ENCODE results near the gene PCDHB6.
A peak's percentile ranks its signal among the peaks of the same experiment; 100 is the strongest.
"Not testable (repeated sequence)": the region's sequence is repeated elsewhere in the genome, so short reads cannot be mapped to it uniquely, and the experiment has no call there.

PCDHB6 gene

GRCh38 chr5:141149812-141150211 is at the start of gene PCDHB6:
Gene PCDHB6, plus strand, starts transcription at chr5:141150057. Its CDS starts 201 bp downstream, at chr5:141150258.
- DNase-seq (ENCODE audit: low read depth) = no peak

DNA sequence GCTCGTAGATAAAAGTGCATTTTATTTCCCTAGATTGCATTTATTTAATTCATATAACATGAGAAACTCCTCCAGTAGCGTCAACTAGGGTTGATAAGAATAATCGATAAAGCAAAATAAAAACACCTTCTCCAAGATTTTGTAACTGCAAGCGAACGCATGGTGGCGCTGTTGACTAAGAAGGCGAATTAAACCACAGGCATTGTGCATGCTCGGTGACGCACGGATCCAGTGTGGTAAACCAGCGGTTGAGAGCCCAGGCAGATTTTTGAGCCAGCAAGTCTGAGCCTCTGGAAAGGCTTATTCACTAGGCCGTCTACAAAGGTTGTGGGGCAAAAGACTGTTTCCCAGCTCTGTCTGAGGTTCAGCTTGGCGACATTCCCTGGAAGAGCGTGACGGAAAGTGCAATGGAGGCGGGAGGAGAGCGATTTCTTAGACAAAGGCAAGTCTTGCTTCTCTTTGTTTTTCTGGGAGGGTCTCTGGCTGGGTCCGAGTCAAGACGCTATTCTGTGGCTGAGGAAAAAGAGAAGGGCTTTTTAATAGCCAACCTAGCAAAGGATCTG is 49.5 kb upstream of the PCDHB6 start, which contains the start of gene PCDHB3:
Gene PCDHB3, plus strand, starts transcription at position 231 of the 563 bp plus-strand sequence. Its CDS starts 177 bp downstream, at position 408.
- peak; percentile 35 for DNase-seq (ENCODE audit: low read depth)

GRCh38 chr5:141101059-141101458 is 48.8 kb upstream of the PCDHB6 start:
- DNase-seq (ENCODE audit: low read depth) = no peak

DNA sequence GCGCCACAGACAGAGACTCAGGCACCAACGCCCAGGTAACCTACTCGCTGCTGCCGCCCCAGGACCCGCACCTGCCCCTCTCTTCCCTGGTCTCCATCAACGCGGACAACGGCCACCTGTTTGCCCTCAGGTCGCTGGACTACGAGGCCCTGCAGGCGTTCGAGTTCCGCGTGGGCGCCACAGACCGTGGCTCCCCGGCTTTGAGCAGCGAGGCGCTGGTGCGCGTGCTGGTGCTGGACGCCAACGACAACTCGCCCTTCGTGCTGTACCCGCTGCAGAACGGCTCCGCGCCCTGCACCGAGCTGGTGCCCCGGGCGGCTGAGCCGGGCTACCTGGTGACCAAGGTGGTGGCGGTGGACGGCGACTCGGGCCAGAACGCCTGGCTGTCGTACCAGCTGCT is 47.8 kb upstream of the PCDHB6 start:
- not testable (repeated sequence) for DNase-seq (ENCODE audit: low read depth)

DNA sequence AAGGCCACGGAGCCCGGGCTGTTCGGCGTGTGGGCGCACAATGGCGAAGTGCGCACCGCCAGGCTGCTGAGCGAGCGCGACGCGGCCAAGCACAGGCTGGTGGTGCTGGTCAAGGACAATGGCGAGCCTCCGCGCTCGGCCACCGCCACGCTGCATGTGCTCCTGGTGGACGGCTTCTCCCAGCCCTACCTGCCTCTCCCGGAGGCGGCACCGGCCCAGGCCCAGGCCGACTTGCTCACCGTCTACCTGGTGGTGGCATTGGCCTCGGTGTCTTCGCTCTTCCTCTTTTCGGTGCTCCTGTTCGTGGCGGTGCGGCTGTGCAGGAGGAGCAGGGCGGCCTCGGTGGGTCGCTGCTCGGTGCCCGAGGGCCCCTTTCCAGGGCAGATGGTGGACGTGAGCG is 47.4 kb upstream of the PCDHB6 start:
- not testable (repeated sequence) for DNase-seq (ENCODE audit: low read depth)

GRCh38 chr5:141105350-141105749 is 44.5 kb upstream of the PCDHB6 start:
- DNase-seq (ENCODE audit: low read depth) = no peak

DNA sequence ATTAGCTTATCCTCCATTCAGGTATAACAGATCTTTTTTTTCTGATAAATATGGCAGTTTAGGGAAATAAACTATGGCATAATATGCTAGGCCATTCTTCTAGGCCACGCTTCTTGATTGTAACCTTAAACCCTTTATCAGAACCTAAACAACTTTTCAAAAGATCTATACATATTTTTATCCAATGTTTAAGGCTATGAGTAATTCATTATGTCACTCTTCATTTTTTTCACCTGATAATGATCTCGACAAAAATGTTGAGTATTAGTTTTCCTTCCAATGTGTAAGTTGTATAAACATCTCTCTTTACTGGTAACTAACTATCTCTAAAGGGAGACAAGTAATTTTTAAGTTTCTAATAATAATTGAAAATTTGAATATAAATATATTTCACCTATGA is 30.6 kb upstream of the PCDHB6 start:
- DNase-seq (ENCODE audit: low read depth) = no peak

DNA sequence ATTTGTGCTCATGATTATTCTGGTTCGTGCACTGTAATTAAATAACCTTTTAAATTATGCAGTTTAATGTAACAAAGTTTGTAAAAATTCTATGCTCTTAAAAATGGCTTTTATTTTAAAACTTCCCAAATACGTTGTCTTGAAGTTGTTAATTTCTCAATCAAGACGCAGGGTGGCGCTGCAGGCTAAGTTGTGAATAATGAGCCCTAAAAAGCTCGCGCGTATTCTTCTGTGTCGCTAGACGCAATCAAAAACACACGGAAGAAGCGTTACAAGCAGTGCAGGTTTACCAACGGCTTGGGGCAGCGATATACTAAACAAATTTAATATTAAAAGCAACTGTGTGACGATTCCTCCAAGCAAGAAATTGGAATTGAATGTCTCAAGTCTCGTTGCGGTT is 28.3 kb upstream of the PCDHB6 start, which contains the start of gene PCDHB4:
Gene PCDHB4, plus strand, starts transcription at position 256 of the 400 bp plus-strand sequence. CDS start 181 bp downstream, outside the sequence.
- DNase-seq (ENCODE audit: low read depth) = no peak

DNA sequence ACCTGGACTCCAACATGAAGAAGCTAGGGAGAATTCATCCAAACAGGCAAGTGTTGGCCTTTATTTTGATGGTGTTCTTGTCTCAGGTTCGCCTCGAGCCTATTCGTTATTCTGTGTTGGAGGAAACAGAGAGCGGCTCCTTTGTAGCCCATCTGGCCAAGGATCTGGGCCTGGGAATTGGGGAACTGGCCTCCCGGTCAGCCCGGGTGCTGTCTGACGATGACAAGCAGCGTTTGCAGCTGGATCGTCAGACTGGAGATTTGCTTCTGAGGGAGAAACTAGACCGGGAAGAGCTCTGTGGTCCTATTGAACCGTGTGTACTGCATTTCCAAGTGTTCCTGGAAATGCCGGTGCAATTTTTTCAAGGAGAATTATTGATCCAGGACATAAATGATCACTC is 27.9 kb upstream of the PCDHB6 start:
- DNase-seq (ENCODE audit: low read depth) = no peak

DNA sequence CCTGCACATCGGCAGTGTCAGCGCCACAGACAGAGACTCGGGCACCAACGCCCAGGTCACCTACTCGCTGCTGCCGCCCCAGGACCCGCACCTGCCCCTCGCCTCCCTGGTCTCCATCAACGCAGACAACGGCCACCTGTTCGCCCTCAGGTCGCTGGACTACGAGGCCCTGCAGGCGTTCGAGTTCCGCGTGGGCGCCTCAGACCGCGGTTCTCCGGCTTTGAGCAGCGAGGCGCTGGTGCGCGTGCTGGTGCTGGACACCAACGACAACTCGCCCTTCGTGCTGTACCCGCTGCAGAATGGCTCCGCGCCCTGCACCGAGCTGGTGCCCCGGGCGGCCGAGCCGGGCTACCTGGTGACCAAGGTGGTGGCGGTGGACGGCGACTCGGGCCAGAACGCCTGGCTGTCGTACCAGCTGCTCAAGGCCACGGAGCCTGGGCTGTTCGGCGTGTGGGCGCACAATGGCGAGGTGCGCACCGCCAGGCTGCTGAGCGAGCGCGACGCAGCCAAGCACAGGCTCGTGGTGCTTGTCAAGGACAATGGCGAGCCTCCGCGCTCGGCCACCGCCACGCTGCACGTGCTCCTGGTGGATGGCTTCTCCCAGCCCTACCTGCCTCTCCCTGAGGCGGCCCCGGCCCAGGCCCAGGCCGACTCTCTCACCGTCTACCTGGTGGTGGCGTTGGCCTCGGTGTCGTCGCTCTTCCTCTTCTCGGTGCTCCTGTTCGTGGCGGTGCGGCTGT is 26.3 kb upstream of the PCDHB6 start:
- not testable (repeated sequence) for DNase-seq (ENCODE audit: low read depth)

DNA sequence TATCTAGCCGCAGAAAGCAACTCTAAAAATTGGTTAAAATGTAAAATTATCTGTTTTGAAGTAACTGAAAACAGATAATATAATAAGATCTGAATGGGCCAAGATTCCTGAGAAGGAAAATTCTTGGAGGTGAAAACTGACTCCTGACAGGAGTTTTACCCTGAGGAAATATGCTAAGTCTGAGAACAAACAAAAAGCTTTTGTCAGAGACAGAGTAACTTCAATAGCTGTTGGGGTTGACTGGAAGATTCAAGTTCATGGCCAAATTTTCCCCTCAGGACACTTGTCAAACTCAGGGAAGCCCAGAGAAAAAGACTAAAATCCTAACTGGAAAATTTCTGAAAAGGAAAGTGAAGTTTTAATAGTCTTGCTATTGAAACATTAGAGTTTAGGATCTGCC is 22.6 kb upstream of the PCDHB6 start:
- DNase-seq (ENCODE audit: low read depth) = no peak

- DNase-seq (ENCODE audit: low read depth) = no peak
Measured at GRCh38 chr5:141135030-141135717, 14.7 kb upstream of the PCDHB6 start, which contains the start of gene PCDHB5. Gene PCDHB5, plus strand, starts transcription at chr5:141135206. Its CDS starts 229 bp downstream, at chr5:141135435.

GRCh38 chr5:141135718-141136266 is 14.1 kb upstream of the PCDHB6 start:
- DNase-seq (ENCODE audit: low read depth) = no peak

- not testable (repeated sequence) for DNase-seq (ENCODE audit: low read depth)
Measured at GRCh38 chr5:141137346-141137745, 12.5 kb upstream of the PCDHB6 start.

- DNase-seq (ENCODE audit: low read depth) = no peak
Measured at GRCh38 chr5:141150224-141150992, 551 bp downstream of the PCDHB6 start.

GRCh38 chr5:141150993-141151325 is 1.1 kb downstream of the PCDHB6 start:
- no peak for DNase-seq (ENCODE audit: low read depth)

DNA sequence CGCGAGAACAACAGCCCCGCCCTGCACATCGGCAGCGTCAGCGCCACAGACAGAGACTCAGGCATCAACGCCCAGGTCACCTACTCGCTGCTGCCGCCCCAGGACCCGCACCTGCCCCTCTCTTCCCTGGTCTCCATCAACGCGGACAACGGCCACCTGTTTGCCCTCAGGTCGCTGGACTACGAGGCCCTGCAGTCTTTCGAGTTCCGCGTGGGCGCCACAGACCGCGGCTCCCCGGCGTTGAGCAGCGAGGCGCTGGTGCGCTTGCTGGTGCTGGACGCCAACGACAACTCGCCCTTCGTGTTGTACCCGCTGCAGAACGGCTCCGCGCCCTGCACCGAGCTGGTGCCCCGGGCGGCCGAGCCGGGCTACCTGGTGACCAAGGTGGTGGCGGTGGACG is 1.8 kb downstream of the PCDHB6 start:
- not testable (repeated sequence) for DNase-seq (ENCODE audit: low read depth)

DNA sequence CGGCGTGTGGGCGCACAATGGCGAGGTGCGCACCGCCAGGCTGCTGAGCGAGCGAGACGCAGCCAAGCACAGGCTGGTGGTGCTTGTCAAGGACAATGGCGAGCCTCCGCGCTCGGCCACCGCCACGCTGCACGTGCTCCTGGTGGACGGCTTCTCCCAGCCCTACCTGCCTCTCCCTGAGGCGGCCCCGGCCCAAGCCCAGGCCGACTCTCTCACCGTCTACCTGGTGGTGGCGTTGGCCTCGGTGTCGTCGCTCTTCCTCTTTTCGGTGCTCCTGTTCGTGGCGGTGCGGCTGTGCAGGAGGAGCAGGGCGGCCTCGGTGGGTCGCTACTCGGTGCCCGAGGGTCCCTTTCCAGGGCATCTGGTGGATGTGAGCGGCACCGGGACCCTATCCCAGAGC is 2.2 kb downstream of the PCDHB6 start:
- DNase-seq (ENCODE audit: low read depth) = not testable (repeated sequence)

DNA sequence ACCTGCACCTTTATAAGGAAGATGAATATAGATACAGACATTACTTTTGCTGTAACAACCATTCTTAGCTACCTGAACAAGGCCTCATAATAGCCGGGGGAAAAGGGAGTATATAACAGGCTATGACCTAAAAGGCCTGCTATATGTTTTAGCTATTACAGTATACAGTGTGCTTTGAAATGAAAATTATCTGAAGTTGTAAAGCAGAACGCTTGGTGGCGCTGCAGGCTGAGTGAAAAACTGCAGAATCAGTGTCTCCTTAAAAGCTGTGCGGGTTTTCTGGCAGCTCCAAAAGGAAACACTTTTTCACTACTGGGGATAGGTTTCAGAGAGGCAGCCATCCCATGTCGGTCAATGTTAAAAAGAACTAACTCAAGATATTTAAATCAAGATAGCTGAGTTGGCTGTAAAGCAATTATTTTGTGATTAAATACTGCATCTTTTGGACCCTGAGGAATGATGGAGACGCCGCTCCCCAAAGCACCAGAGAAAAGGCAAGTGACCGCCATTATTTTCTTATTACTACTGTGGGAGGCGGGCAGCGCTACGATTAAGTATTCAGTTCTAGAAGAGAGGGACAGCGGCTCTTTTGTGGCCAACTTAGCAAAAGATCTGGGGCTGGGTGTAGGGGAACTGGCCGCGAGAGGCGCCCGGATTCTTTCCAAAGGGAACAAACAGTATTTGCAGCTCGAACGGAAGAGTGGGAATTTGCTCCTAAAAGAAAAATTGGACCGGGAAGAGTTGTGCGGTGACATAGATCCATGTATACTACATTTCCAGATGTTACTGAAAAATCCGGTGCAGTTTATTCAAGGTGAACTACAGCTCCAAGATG is 5.9 kb downstream of the PCDHB6 start:
- DNase-seq (ENCODE audit: low read depth) = no peak

- DNase-seq (ENCODE audit: low read depth) = not testable (repeated sequence)
Measured at GRCh38 chr5:141157356-141157755, 7.5 kb downstream of the PCDHB6 start.

DNA sequence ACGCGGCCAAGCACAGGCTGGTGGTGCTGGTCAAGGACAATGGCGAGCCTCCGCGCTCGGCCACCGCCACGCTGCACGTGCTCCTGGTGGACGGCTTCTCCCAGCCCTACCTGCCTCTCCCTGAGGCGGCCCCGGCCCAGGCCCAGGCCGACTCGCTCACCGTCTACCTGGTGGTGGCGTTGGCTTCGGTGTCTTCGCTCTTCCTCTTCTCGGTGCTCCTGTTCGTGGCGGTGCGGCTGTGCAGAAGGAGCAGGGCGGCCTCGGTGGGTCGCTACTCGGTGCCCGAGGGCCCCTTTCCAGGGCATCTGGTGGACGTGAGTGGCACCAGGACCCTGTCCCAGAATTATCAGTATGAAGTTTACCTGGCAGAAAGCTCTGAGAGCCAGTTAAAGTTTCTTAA is 8.0 kb downstream of the PCDHB6 start:
- DNase-seq (ENCODE audit: low read depth) = not testable (repeated sequence)

All from activated T-cell treated with anti-CD3 and anti-CD28 coated beads for 48 hours (primary cell).